Stimulated activated CD4-positive, alpha-beta T cell treated with anti-CD3 and anti-CD28 coated beads, Interleukin-4, amount 100 ng/mL, for 24 hours (primary cell): Measurements from ENCODE around the gene KCTD21.
"Not testable (repeated sequence)": the region's sequence is repeated elsewhere in the genome, so short reads cannot be mapped to it uniquely, and the experiment has no call there.

Source experiments
- DNase-seq: peaks from one replicate; pipeline ENCODE4 v3.0.0-alpha.2; 2020

KCTD21 gene, protein sequence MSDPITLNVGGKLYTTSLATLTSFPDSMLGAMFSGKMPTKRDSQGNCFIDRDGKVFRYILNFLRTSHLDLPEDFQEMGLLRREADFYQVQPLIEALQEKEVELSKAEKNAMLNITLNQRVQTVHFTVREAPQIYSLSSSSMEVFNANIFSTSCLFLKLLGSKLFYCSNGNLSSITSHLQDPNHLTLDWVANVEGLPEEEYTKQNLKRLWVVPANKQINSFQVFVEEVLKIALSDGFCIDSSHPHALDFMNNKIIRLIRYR

DNA sequence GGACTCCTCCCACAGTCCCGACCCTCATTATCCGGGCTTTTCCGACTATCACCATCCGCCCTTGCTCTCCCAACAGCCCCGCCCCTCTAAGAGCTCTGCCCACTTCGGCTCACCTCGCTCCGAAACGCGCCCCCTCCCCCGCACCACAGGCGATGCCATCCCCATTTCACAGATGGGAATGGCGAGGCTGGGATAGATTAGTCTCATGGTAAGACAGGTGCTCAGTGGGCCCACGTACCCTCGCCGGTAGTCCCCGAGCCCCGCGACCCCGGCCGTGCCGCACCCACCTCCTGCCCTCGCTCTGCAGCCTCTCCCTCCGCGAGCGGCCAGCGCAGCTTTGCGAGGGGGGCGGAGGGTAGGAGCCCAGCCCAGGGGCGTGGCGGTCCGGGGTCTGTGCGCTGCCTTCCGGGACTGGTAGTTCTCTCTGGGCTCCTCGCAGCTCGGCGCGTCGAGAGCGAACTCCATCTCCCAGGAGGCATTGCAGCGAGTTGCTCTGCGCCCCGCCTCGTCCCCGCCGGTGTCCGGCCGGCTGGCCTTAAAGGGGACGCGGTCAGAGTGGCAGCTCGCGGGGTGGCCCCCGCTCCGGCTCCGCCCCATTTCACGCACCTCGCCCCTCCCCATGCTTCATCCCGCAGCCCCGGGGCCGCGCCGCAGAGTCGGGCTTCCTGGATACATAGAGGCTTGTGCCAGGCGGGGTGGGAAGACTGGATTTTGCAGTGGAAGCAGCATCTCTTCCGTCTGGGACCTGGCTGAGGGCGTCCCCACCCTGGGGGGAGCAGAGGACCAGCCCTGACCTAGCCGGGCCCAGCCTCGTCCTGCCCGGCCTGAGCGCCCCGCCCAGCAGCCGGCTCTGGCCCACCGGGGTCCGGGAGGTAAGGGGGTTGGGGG is at the start of gene KCTD21, which contains the start of gene USP35:
TSS of gene KCTD21 (minus strand) at position 341 of the 888 bp plus-strand sequence. CDS start 14,072 bp downstream, outside the sequence.
TSS of gene USP35 (plus strand) at position 634 of the 888 bp plus-strand sequence. CDS start 7,327 bp downstream, outside the sequence.
- peak; percentile 94 for DNase-seq

DNA sequence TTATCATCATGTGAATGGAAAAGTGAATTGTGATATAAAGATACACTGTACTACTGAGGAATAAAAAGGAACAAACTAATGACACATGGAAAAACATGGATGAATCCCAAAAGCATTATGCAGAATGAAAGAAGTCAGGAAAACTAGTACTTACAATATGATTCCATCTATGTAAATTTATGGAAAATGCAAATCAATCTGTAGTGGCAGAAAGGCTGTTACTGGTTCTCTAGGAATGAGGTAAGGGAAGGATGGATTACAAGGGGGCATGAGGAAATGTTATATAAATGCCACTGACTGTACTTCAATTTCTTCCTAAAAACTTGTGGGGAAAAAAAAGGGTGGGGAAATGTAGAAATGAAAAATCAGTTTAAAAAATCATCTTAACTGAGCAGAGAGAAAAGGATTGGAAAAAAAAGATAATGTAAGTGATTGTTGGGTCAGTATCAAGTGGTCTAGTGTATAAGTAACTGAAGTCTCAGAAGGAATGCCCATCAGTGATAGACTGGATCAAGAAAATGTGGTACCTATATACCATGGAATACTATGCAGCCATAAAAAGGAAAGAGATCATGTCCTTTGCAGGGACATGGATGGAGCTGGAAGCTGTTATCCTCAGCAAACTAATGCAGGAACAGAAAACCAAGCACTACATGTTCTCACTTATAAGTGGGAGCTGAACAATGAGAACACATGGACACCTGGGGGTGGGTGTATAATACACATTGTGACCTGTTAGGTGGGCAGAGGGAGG is 49.0 kb upstream of the KCTD21 start:
- no peak for DNase-seq

DNA sequence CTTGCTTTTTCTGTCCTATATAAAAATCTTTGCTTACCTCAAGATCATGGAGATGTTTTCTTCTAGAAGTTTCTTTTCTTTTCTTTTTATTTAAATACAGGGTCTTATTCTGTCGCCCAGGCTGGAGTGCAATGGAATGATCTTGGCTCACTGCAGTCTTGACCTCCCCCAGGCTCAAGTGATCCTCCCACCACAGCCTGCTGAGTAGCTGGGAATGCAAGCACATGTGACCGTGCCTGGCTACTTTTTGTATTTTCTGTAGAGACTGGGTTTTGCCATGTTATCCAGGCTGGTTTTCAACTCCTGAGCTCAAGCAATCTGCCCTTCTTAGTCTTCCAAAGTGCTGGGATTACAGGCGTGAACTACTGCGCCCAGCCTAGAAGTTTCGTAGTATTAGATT is 45.6 kb upstream of the KCTD21 start:
- no peak for DNase-seq

DNA sequence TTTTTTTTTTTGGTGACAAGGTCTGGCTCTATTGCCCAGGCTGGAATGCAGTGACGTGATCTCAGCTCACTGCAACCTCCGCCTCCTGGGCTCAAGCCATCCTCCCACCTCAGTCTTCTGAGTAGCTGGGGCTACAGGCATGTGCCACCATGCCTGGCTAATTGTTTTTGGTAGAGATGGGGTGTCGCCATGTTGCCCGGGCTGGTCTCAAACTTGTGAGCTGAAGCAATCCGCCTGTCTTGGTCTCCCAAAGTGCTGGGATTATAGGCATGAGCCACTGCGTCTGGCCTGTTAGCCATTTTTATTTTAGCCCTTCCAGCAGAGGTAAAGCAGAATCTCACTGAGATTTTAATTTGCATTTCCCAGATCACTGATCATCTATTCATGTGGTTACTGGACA is 44.6 kb upstream of the KCTD21 start:
- DNase-seq = not testable (repeated sequence)

DNA sequence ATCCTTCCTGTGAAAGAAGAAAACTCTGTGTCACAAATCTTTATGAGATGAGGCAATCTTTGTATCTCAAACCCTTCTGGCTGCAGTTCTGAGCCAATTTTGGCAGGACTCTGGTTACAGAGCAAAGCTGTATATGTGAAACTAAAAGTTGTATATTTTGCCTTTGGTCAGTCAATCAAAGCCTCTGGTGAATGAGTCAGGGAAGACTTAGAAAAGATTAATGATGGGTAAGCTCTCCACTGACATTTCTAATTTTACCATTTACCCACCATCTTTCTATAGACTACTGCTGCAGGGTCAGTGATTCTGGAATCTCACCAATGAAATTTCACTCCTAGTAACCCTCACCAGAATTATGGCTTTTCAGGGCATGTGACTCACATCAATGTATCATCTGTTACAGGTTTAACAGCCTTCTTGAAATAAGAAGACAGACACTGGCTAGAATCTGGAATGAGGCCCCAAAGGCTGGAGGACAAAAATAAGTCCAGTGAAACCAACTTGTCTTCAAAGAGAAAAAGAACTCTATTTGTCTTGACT is 43.6 kb upstream of the KCTD21 start:
- no peak for DNase-seq

DNA sequence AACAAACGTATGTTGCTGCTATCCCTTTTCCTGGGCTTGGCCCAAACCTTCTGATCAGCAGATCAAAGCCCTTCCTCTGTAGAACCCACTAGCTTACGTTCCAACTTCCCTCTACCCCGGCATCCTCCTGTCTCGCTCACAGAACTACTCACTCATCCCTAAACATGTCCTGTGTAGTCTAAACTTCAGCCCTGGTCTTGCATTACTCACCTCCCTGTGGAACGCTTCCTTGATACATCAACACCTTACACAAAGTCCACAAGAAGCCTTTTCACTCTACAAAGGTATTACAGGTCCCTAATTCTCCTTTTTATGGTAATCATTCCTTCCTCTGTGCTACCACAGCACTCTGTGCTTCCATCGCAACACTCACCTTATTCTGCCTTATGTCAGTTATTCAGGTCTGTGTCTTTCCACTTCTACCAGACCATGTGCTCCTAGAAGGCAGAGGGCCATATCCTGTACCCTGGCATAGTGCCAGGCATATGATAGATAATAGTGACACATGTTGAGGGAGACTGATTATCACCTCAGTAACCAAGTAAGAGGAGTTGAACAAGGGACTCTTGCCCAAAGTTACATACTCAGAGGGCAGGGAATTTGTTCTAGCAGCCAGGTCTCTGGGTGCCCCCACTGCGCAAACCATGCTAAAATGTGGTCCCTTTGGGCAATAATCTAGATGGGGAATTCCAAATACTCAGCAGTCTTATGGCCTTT is 41.9 kb upstream of the KCTD21 start:
- no peak for DNase-seq

DNA sequence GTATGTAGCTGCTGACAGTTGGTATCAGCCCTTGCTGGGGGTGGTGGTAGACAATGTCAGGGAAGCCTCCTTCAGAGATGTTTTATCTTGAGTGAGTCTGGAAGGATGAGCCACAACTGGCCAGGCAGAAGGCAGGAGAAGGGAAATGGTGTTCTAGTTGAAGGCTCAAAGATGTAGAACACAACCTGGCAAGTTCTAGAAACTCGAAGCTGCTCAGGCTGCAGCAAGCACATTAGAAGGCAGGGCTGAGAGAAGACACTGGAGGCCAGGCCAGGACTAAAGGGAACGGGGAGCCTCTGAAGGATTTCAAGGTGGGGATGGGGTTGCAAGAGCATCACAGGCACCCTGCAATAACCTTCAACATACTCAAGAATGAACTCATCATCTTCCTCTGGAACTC is 40.7 kb upstream of the KCTD21 start:
- no peak for DNase-seq

DNA sequence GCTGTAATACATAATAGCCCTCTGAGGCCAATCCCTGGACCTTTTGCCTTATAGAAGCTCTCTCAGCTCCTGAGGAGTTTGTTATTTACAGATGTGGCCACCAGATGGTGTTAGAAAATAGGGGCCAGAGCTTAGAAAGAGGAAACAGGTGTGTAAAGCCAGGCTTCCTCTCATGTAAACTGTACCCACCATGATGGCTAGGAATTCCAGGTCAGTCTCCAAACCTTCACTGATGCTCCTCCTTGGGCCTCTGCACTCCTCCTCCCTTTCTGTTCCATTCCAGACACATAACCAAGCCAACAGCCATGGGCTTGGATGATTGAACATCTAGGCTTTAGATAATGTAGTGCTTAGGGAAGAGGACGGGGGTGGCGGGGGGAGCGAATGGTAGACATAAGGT is 40.0 kb upstream of the KCTD21 start:
- no peak for DNase-seq

DNA sequence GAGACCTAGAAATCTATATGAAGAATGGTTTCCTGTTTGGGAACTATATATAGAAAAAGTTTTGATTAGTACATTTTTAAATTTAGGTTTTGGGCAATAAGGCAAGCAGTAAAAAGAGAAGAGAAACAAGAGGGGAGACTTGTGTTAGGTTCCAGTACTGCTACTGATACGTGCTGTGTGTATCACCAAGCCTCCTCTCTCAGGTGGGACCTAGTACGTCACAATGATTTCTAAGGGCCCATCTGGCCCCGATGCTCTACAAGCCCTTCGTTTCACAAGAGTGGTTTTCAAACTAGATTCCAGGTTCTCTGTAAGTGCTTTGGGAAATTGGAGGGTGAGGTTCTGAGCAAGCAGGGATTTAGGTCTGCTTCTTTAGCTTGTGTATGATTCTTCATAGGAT is 39.5 kb upstream of the KCTD21 start:
- no peak for DNase-seq

DNA sequence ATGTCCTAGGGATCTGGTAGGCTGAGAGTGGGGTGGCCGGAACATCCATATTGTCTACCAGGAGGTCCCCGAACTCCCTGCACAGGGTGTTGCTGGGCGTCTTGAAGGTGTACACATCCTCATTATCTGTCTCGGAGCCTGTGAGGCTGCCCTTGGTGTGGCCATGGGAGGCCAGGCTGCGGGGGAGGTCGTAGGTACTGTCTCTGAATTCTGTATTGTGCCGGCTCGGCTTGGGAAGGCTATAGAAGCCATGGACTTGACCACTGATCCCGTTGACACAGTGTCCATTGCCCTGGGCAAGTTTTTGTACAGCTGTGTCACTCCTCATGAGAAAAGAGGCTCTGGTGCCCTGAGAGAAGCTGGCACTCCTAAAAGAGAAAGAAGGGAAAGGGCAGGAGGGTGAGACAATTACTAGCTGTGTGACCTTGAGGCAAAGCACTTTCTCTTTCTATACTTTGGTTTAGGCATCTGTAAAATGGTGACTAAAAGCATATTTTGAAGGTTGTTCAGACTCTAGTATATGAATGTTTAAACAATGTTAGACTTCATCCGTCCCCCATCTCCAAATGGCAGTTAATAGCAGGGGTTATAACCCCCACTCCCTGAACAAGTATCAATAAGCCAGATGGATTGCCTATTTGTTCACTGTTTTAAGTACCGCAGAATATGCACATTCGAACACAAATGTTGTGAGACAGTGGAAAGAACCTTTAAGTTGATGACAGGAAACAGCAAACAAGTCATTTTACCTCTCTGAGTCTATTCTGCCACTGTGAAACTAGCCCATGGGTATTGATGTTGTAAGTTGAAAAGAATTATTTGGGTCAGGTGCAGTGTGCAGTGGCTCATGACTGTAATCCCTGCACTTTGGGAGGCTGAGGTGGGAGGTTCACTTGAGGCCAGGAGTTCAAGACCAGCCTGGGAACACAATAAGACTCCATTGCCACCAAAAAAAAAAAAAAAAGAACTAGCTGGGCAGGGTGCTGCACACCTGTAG is 38.6 kb upstream of the KCTD21 start:
- no peak for DNase-seq

DNA sequence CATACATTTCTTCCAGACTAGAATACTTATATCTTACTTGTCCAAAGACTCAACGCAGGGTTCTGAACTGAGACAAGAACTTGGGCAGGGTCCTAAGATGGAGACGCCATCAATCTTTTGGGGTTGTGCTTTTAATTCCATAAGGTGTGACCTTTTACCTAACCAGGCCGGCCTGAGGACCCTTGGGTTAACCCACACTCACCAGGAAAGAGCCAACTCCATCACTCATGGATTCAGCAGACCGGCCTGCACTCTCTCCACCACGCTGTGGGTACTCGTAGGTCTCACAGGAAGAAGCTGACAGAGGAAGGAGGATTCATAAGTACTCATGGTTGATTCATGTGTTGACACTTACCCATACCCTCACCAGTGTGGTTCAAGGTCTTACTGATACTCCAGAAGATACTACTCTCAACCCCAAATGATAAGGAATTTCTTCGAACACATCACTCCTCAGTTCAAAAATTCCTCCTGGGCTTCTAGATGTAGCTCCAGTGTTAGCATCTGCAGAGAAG is 36.5 kb upstream of the KCTD21 start:
- DNase-seq = no peak

DNA sequence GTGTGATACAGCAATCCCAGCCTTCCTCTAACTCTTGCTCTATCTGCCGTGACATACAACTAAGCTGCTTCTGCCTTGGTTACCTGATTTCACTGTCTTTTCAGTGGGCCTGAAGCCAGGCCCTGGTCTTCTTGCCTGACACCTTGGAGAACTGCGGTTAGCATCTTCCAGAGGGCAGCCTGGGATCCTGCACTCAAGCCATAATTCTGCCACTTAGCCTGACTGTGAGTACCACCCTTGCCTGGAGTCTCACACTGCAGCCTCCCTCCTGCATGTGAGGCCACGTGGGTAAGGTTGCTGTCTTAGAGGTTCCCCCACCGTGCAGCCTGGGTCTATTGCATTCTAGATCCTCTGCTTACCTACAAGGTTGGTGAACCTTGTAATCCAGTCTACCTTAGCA is 36.1 kb upstream of the KCTD21 start:
- no peak for DNase-seq

DNA sequence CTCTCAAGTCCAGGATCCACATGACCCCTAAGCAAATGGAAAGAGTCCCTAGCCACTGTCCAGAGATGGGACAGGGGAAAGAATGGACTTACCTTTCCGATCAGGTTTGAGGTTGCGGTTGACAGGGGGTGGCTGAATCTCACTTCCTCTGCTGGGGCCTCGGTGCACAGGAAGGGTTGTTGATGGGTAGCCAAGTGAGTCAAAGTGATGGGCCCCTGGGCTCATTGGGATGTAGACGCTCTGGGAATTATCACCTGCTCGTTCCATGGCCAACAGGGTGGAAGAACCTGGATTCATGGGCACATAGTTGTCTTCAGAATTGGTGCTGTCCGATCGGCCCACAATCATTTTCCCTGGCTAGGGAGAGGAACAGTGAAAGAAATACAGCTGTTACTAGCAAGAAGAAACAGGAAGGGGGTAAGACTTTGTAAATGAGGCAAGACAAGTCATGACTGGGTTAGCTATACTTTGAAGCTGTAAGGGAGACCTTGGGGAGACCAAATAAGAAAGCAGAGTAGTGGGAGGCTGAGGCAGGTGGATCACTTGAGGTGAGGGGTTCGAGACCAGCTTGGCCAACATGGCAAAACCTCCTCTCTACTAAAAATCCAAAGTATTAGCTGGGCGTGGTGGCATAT is 35.0 kb upstream of the KCTD21 start:
- DNase-seq = no peak

DNA sequence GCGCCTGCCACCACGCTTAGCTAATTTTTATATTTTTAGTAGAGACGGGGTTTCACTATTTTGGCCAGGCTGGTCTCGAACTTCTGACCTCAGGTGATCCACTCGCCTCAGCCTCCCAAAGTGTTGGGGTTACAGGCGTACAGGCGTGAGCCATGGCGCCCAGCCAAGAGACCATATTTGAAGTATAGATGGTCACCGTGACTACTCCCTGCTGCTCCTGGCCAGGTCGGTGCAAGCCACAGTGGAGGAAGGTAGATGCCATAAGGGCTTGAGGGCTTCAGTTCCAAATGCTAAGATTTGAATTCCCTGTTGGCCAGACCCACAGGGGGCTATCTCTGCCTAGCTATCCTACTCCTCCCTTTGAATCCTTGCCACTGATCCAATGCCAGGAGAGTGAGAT is 34.3 kb upstream of the KCTD21 start:
- DNase-seq = not testable (repeated sequence)

DNA sequence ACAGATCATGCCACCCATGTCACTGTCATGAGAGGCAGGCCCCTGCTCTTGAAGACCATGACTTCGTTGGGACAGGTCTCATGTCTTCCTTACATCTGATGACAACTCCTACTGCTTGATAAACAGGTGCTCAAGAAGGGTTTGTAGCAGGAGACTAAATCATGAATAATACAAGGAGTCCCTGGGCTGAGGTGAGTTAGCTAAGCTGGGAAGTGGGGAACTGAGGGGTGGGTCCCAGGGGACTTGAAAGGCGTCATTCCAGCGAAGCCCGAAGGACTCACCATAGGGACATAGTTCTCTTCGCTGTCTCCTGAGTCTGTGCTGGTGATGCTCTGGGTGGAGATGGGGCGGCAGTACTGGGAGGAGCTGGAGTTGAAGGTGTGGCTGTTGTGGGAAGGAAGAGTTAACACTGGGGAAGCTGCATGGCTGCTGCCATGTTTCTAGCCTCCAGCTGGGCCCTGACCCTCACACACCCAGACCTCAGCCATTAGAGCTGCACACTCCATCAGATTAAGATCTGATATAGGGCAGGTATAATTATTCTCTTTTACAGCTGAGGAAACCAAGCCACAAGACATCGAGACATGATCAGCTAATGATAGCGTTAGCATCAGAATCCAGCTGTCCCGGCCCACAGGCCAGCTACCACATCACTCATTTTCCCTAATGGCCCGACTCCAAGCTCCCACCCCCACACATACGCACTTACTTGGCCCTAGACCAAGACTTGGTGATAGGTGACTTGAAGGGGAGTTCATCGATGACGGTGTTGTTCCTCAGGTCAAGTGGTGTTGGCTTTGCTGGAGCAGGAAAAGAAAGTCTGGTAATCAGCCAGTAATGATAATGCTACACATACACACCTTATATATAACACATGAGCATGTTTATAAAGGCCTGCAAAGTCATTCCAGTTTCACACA is 33.2 kb upstream of the KCTD21 start:
- DNase-seq = no peak

DNA sequence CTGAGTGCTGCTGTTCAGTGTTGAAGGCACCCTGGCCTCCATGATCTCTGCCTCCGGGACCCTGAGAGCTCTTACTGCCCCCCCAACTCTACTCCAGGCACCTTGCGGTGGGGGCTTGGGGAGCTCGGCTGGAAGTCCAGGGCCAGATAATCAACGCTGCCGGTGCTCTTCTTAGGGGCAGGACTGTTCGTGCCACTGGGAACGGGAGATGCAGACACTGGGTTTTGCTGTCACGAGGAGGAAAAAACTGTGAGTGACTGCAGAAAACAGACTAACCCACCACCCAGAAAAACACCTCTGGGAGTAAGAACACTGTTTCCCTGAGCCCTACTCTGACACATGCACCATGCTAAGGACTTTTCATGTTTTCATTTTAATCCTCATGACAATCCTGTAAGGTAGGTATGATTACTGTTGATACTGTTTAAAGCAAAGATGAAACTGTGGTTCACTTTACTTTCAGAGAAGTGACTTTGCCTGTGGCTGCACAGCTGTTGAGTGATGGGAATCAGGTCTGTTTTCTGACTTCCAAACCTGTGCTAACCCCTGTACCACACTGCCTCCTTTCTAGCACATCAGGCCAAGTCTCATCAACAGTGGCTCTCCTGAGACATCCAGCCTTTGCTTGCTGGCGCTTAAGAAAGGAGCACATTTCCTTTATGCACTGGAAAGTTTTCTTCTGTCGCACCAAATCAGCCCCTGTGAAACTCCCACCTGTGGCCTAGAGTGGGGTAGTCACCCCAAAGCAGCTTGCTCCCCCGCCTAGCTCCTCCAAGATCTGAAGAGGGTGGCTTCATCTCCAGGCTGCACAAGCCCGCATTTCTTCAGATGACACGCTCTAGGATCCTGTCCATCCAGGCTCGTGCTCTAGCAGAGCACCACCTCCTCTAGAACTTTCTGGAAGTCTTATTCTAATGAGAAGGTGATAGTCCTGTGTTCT is 32.1 kb upstream of the KCTD21 start:
- DNase-seq = peak; percentile 1

DNA sequence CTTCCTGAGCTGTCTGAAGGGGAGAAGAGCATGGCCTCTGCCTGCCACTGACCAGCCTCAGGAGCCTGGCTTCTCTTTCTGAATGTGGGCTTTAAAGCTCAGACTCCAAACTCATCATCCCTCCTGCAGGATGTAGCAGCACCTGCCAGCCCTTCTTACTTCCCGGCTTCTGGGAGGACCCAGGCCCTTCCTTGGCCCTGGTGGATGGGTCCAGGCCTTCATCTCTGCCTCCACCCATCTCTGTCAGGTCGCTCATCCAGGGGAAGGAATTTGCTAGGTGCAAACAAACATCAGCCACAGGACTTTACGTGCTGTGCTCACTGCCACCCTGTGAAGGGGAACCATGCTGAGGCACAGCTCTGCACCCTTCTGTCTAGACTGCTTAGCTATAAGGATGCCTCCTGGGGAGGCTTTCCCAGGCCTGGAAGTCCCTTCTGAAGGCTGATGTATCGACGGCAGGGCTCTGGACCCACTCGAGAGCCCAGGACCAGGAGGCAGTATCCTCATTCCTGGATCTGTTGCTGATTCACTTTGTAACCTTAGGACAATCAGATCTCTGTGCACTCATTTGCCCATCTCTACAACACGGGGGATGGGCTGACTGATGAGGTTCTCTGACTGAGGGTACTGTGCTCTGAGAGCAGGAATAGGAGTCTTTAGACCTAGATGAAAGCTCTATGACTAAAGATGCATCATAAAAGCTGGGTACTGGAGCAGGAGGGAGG is 31.2 kb upstream of the KCTD21 start:
- DNase-seq = no peak
